H1 (cell line): ENCODE results near the gene RABGGTA. TPM values are rescaled to one million over a fixed set of nuclear protein-coding genes. Genes with fewer than 3 reads are reported as not detected.

Experiments
- KDM5A ChIP-seq: fragments of 200-600 bp; IDR thresholded peaks from 2 replicates; pipeline ENCODE4 v1.7.1; 2012; ENCODE audit warnings: mild to moderate bottlenecking, low read length, inconsistent platforms, mixed read lengths
- POLR2A ChIP-seq, 2 experiments: IDR thresholded peaks; 1 replicate in 1 of 2; 2 replicates in 1 of 2; pipeline ENCODE4 v1.6.1; 2011; ENCODE audit warnings: low read depth in 2 of 2, low read length in 2 of 2, mild to moderate bottlenecking in 2 of 2; ENCODE audit errors: control extremely low read depth in 1 of 2
- RBBP5 ChIP-seq: IDR thresholded peaks from 2 replicates; pipeline ENCODE4 v1.7.1; 2012; ENCODE audit warnings: low read depth, mild to moderate bottlenecking, inconsistent platforms, low read length, moderate library complexity, borderline replicate concordance
- SIRT6 ChIP-seq: IDR thresholded peaks from one replicate; pipeline ENCODE4 v1.7.1; 2012; ENCODE audit warnings: low read length, inconsistent platforms
- ZNF274 ChIP-seq: IDR thresholded peaks from 2 replicates; pipeline ENCODE4 v1.7.0; 2012; ENCODE audit warnings: low read length, borderline replicate concordance; ENCODE audit errors: extremely low read depth
- polyA plus RNA-seq, 7 experiments: library from polyadenylated mRNA; depleted of rRNA in 3 of 7; stranded (reverse) in 5 of 7; unstranded in 2 of 7; fragments of >200 nt in 5 of 7; fragments of 200-250 nt in 2 of 7; gene quantifications; 1 replicate in 5 of 7; 2 replicates in 1 of 7; 4 replicates in 1 of 7; pipeline versions ENCODE4 v1.2.1 to v1.2.3, GENCODE V29; 2011 to 2013; ENCODE audit warnings: missing spikeins in 2 of 7, mixed read lengths in 2 of 7
- total RNA-seq: library from RNA; stranded (reverse); fragmentation: NEBNext Ultra II Directional; extraction: Animal tissue kit (Norgen Biotek cat#: 25700); gene quantifications from 2 replicates; pipeline ENCODE4 v1.2.1, GENCODE V29; 2021

RABGGTA gene
- total and polyA plus RNA-seq, 2 of the 8 experiments (the other 6 are each of a cell fraction or from before 2014, with no cell fraction given), result 16.0 to 49.8 TPM

GRCh38 chr14:24290746-24291145 is 19.3 kb upstream of the RABGGTA start (continued):
- TF ChIP-seq RBBP5 (no peak), POLR2A (IDR thresholded peaks at IDR 0.05; ENCODE audit: control extremely low read depth in 1 of 2, low read depth in 2 of 2, low read length in 2 of 2) (no peak), SIRT6 (no peak), KDM5A (no peak), ZNF274 (no peak)
